Measurements from ENCODE around the gene COL4A2.

Gene COL4A2

DNA sequence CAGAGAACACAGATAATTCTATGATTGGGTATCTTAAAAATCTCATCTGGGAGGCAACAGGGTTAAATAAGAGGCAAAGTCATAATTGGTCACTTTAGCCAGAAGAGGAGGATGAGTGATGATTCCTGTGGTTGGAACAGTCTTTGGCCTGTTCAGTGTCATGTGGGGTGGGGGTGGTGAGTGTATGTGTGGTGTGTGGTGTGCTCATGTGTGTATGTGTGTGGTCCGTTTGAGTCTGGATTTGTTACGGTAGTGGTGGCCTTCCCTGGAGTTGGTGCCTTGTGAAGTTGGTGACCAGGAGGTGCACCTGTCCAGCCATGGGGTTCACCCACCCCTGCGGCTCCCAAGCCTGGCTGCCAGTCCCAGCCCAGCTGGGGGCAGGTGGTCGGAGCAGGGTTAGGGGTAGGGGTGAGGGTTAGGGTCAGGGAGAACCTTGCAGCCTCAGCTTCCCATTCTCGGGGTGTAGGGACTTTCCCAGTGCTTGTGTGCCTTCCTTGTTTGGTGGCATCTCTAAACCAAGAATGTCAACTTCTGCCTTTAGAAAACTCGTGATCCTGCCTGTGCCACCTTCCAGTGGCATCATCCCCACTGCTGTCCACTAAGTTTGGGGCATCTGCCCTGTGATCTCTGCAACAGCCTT, 156.9 kb downstream of the COL4A2 start:
- no peak for TF ChIP-seq CTCF (IDR thresholded peaks at IDR 0.05; ENCODE audit: low read depth, low read length, missing control alignments)
- no peak for DNase-seq (ENCODE audit: low read depth)
- no peak overlapping the region for H3K4me3 ChIP-seq (ENCODE audit: low read depth, low read length)

DNA sequence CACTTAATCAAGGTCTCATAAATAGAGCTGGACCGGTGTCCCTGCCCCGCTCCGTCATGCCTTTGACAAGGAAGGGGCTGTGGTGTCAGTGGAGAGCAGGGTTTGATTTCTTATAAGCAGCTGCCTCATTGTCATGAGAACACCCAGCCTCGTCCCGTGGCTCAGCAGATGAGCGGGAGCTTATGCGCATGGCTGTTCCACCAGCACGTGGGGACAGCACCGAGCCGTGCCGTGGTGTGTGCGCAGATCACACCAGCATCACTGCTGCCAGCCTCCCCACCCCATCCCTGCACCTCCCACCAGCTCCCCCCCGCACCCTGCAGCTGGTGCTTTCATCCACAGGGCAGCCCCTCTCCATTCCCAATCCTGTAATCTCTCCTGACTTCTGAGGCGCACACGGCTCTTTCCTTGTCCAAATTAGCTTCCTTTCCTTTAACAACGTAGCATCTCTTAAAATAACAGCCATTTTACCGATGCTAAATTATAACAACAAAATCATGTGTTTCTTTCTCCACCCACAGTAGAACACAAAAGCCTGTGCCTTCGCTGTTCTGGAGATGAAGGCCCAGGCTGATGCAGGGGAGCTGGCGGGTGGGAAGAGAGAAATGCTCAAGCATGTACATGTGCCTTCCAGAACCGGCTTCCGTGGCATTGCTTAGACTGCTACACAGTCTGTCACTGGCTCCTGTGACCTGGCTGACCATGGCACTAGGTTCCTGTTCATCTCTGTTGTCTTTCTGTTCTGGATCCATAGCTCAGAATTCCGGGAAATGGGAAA, 157.7 kb downstream of the COL4A2 start:
- no peak for TF ChIP-seq CTCF (IDR thresholded peaks at IDR 0.05; ENCODE audit: low read depth, low read length, missing control alignments)
- no peak for DNase-seq (ENCODE audit: low read depth)
- H3K4me3 ChIP-seq (ENCODE audit: low read depth, low read length): no peak overlapping the region

GRCh38 chr13:110465696-110466095, 158.6 kb downstream of the COL4A2 start:
- DNase-seq (ENCODE audit: low read depth): no peak
- TF ChIP-seq CTCF (IDR thresholded peaks at IDR 0.05; ENCODE audit: low read depth, low read length, missing control alignments): no peak
- no peak overlapping the region for H3K4me3 ChIP-seq (ENCODE audit: low read depth, low read length)

DNA sequence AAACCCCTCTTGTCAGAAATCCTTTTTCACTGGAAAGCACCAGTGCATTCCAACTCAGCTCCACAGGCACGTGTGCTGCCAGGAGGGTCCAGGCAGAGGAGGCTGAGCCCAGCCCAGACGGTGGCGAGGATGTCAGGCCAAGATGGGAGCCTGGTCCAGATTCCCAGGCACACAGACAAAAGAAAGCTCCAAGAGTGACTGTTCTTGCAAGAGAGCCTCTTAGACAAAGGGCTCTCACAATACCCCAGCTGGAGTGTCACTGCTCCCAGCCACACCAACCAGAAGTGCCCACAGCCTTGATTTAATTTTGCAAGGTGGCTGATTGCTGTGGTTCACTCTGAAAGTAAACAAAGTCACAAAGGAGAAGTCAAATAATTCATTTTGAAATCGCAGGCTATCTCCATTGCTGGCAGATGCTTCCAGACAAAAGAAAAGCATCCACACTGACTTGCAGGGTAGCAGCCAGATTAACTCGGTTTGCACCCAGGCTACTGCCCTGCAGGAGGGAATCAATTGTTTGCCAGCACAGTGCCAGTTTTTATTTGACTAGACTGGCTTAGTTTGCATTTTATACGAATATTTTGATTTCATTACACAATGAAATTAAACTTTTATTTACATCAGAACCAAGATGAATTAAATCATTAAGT, 159.3 kb downstream of the COL4A2 start:
- TF ChIP-seq CTCF (IDR thresholded peaks at IDR 0.05; ENCODE audit: low read depth, low read length, missing control alignments): no peak
- H3K4me3 ChIP-seq (ENCODE audit: low read depth, low read length): no peak overlapping the region
- no peak for DNase-seq (ENCODE audit: low read depth)

GRCh38 chr13:110467516-110468110, 160.5 kb downstream of the COL4A2 start:
- TF ChIP-seq CTCF (IDR thresholded peaks at IDR 0.05; ENCODE audit: low read depth, low read length, missing control alignments): no peak
- no peak for DNase-seq (ENCODE audit: low read depth)

DNA sequence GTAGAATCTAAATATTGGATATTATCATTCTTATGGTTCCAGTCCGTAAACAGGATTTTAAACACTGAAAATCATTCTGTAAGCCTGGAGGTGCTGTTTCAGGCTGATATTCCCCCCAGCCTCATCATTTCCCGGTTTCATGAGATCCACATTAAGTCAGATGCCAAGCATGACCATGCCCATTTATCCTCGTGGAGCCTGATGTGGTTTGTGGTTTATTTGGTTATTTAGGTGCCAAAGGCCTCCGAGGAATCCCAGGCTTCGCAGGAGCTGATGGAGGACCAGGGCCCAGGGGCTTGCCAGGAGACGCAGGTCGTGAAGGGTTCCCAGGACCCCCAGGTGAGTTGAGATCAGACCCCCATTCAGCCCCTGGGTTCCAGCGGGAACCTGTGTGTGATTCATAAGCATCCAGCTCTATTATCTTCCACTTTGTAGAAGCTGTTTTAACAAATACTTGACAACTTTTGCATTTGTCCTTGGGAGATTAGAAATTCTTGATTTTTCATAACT, 162.0 kb downstream of the COL4A2 start:
- TF ChIP-seq CTCF (IDR thresholded peaks at IDR 0.05; ENCODE audit: low read depth, low read length, missing control alignments): no peak
- DNase-seq (ENCODE audit: low read depth): no peak
- H3K4me3 ChIP-seq (ENCODE audit: low read depth, low read length): no peak overlapping the region

More at GRCh38 chr13:110467516-110468110, 160.5 kb downstream of the COL4A2 start:
- H3K4me3 ChIP-seq (ENCODE audit: low read depth, low read length): no peak overlapping the region
